Loucy (cell line): ENCODE data around the gene OR4B1.
"Not testable (repeated sequence)": the region's sequence is repeated elsewhere in the genome, so short reads cannot be mapped to it uniquely, and the experiment has no call there.

Experiments used
- H2AFZ ChIP-seq: fragments of 200-600 bp; sonication (generic); 2 replicates; pipeline ENCODE4 v1.6.0; 2016; ENCODE audit warnings: antibody characterized with exemption, mild to moderate bottlenecking, low read length, moderate library complexity
- H3F3A ChIP-seq: fragments of 200-600 bp; 2 replicates; pipeline ENCODE4 v1.6.0; 2016; ENCODE audit warnings: antibody characterized with exemption, low read depth, mild to moderate bottlenecking
- H3K27me3 ChIP-seq: fragments of 200-600 bp; sonication (generic); 2 replicates; pipeline ENCODE4 v1.6.1; 2014; ENCODE audit warnings: low read length, mild to moderate bottlenecking; ENCODE audit not compliant: insufficient read depth, poor library complexity, severe bottlenecking
- H3K36me3 ChIP-seq: fragments of 200-600 bp; sonication (generic); 2 replicates; pipeline ENCODE4 v1.6.1; 2016; ENCODE audit warnings: low read length; ENCODE audit not compliant: insufficient read depth
- H3K4me1 ChIP-seq: fragments of 200-600 bp; sonication (generic); 2 replicates; pipeline ENCODE4 v1.5.1; 2014; ENCODE audit warnings: low read length, mild to moderate bottlenecking; ENCODE audit not compliant: insufficient read depth, poor library complexity, severe bottlenecking
- H3K4me2 ChIP-seq: fragments of 200-600 bp; sonication (generic); 2 replicates; pipeline ENCODE4 v1.6.0; 2014; ENCODE audit warnings: antibody characterized with exemption, low read length, low read depth, mild to moderate bottlenecking; ENCODE audit not compliant: poor library complexity, severe bottlenecking
- H3K4me3 ChIP-seq: fragments of 200-600 bp; sonication (generic); 2 replicates; pipeline ENCODE4 v1.5.1; 2014; ENCODE audit warnings: low read length, mild to moderate bottlenecking, mixed read lengths; ENCODE audit not compliant: poor library complexity, severe bottlenecking
- H3K79me2 ChIP-seq: fragments of 200-600 bp; sonication (generic); 2 replicates; pipeline ENCODE4 v1.6.1; 2014; ENCODE audit warnings: low read length; ENCODE audit not compliant: insufficient read depth
- H3K9ac ChIP-seq: fragments of 200-600 bp; sonication (generic); 2 replicates; pipeline ENCODE4 v1.6.0; 2014; ENCODE audit warnings: mild to moderate bottlenecking, low read depth, low read length, moderate library complexity; ENCODE audit not compliant: poor library complexity, severe bottlenecking
- H3K9me2 ChIP-seq: fragments of 200-600 bp; sonication (generic); replicated peaks from 2 replicates; pipeline ENCODE4 v1.6.1; 2016; ENCODE audit warnings: low read depth, low read length, mixed read lengths
- H3K9me3 ChIP-seq: fragments of 200-600 bp; sonication (generic); 2 replicates; pipeline ENCODE4 v1.6.1; 2014; ENCODE audit warnings: mild to moderate bottlenecking, antibody characterized with exemption, low read length, low read depth; ENCODE audit not compliant: insufficient read depth
- H4K20me1 ChIP-seq: fragments of 200-600 bp; sonication (generic); 2 replicates; pipeline ENCODE4 v1.6.0; 2014; ENCODE audit warnings: antibody characterized with exemption, low read length, mild to moderate bottlenecking; ENCODE audit not compliant: insufficient read depth, poor library complexity, severe bottlenecking
- CTCF ChIP-seq: fragments of 200-600 bp; sonication (generic); conservative IDR thresholded peaks from 2 replicates; pipeline ENCODE4 v1.5.1; 2014; ENCODE audit warnings: mild to moderate bottlenecking, antibody characterized with exemption, low read length
- EZH2phosphoT487 ChIP-seq: fragments of 200-600 bp; IDR thresholded peaks from 2 replicates; pipeline ENCODE4 v1.6.1; 2018; ENCODE audit warnings: antibody characterized with exemption, mild to moderate bottlenecking, moderate library complexity, borderline replicate concordance

OR4B1 gene

GRCh38 chr11:48182860-48183526, 33.6 kb upstream of the OR4B1 start:
- Histone ChIP-seq H3K4me3 (no peak overlapping the region), H3K27me3 (no peaks in the 10 kb centered on the region), H4K20me1 (no peaks in the 10 kb centered on the region), H3F3A (no peaks in the 10 kb centered on the region), H3K9ac (no peak overlapping the region), H2AFZ (no peak overlapping the region), H3K9me3 (no peaks in the 10 kb centered on the region), H3K79me2 (no peaks in the 10 kb centered on the region), H3K4me1 (no peaks in the 10 kb centered on the region), H3K36me3 (no peaks in the 10 kb centered on the region), H3K4me2 (no peak overlapping the region), H3K9me2 (no peaks in the 10 kb centered on the region)
- TF ChIP-seq CTCF, result no peak
- no peak for TF ChIP-seq EZH2phosphoT487

DNA sequence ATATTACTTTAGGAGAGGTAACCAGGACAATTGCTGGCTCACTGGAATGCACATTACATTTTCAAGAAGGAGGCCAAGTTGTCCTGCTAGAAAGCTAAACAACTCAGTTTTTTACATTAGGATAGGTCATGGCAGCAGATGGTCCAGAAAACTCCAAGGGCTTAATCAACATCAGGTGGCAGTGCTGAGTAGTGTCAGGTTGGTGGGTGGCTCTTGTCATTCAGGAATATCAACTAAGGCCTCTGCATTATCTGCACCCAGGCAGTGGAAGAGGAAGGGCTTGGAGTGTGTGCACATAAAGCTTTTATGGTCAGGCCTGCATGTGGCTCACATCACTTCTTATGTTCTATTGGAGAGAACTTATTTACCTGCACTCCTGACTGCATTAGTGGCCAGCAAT, 32.2 kb upstream of the OR4B1 start:
- H4K20me1 ChIP-seq, result no peaks in the 10 kb centered on the region
- no peaks in the 10 kb centered on the region for H3K4me1 ChIP-seq
- no peaks in the 10 kb centered on the region for H3K9me2 ChIP-seq
- no peak overlapping the region for H3K4me2 ChIP-seq
- H3K27me3 ChIP-seq, result no peaks in the 10 kb centered on the region
- TF ChIP-seq CTCF (no peak), EZH2phosphoT487 (no peak)
- H3K79me2 ChIP-seq, result no peaks in the 10 kb centered on the region
- H3K9me3 ChIP-seq, result no peaks in the 10 kb centered on the region
- no peaks in the 10 kb centered on the region for H3K36me3 ChIP-seq
- H2AFZ ChIP-seq, result no peak overlapping the region
- no peaks in the 10 kb centered on the region for H3F3A ChIP-seq
- no peak overlapping the region for H3K4me3 ChIP-seq
- H3K9ac ChIP-seq, result no peak overlapping the region

- H3K27me3 ChIP-seq, H3K36me3 ChIP-seq, H3K4me1 ChIP-seq, H3K9me3 ChIP-seq, H4K20me1 ChIP-seq, H3K9ac ChIP-seq, H3F3A ChIP-seq, H3K9me2 ChIP-seq, H3K79me2 ChIP-seq: not testable (repeated sequence)
- Histone ChIP-seq H2AFZ (peak overlapping the region; percentile 61), H3K4me3 (peak overlapping the region; percentile 55), H3K4me2 (peak overlapping the region; percentile 51)
Observed at GRCh38 chr11:48190906-48191654, 25.5 kb upstream of the OR4B1 start.

GRCh38 chr11:48193876-48194275, 22.7 kb upstream of the OR4B1 start:
- Histone ChIP-seq H3K36me3 (no peaks in the 10 kb centered on the region), H3K4me1 (no peaks in the 10 kb centered on the region), H3K79me2 (no peaks in the 10 kb centered on the region), H2AFZ (no peak overlapping the region), H3K9me2 (no peaks in the 10 kb centered on the region), H4K20me1 (no peaks in the 10 kb centered on the region), H3F3A (no peaks in the 10 kb centered on the region), H3K27me3 (no peaks in the 10 kb centered on the region), H3K4me3 (no peak overlapping the region), H3K9me3 (no peaks in the 10 kb centered on the region), H3K9ac (no peak overlapping the region), H3K4me2 (no peak overlapping the region)
- TF ChIP-seq CTCF, result no peak
- TF ChIP-seq EZH2phosphoT487, result no peak
